Activated naive CD4-positive, alpha-beta T cell treated with anti-CD3 and anti-CD28 coated beads, Interleukin-2, amount 50 U/mL, for 72 hours (primary cell): ENCODE results near the gene EPRS1. TPM values are rescaled to one million over a fixed set of nuclear protein-coding genes. Genes with fewer than 3 reads are reported as not detected.
"Not testable (repeated sequence)": the region's sequence is repeated elsewhere in the genome, so short reads cannot be mapped to it uniquely, and the experiment has no call there.

ENCODE experiments used
- ATAC-seq, 2 donors: fragments of 150-1000 bp; cut with Tn5 transposase; 2 replicates each; pipeline ENCODE4 v1.10.0; 2021; ENCODE audit warnings: mild to moderate bottlenecking in 2 of 2, moderate library complexity in 2 of 2
- DNase-seq, 2 donors: peaks; one replicate each; pipeline ENCODE4 v3.0.0; 2021 to 2022; ENCODE audit warnings: low spot score in 2 of 2
- H3K27ac Mint-ChIP-seq, 2 donors: one replicate each; pipeline ENCODE4 v1.8.0; 2022; ENCODE audit warnings: mild to moderate bottlenecking in 2 of 2, mixed read lengths in 2 of 2
- H3K36me3 Mint-ChIP-seq, 2 donors: one replicate each; pipeline ENCODE4 v1.8.0; 2022; ENCODE audit warnings: mixed read lengths in 2 of 2
- H3K9me3 Mint-ChIP-seq, 2 donors: one replicate each; pipeline ENCODE4 v1.8.0; 2022; ENCODE audit warnings: mixed read lengths in 2 of 2
- total RNA-seq, 2 donors: library from RNA; stranded (reverse); gene quantifications; one replicate each; pipeline ENCODE4 v1.2.3, GENCODE V29; 2022

EPRS1 gene
- total RNA-seq, 2 donors from 2014 or later: 160 to 192 TPM

- peak overlapping the region; percentile 97 for H3K27ac Mint-ChIP-seq
- peaks cover 17 to 18% of the 10 kb centered on the region in 2 donors for H3K36me3 Mint-ChIP-seq
- DNase-seq (no peak), ATAC-seq (peak in 1 of 2 donors; percentile 26)
- H3K9me3 Mint-ChIP-seq: no peaks in the 10 kb centered on the region
Observed at GRCh38 chr1:220045356-220046051, 801 bp downstream of the EPRS1 start.

GRCh38 chr1:220044678-220045355 lies 1.5 kb downstream of the EPRS1 start:
- peak overlapping the region; percentile 97 for H3K27ac Mint-ChIP-seq
- ATAC-seq (no peak), DNase-seq (no peak)
- H3K36me3 Mint-ChIP-seq: peaks cover 17 to 18% of the 10 kb centered on the region in 2 donors
- H3K9me3 Mint-ChIP-seq: no peaks in the 10 kb centered on the region

- no peak for DNase-seq
- Mint-ChIP-seq H3K36me3 (peaks cover 18 to 21% of the 10 kb centered on the region in 2 donors), H3K27ac (peak overlapping the region; percentile 14 to 78), H3K9me3 (no peaks in the 10 kb centered on the region)
- no peak for ATAC-seq
Observed at GRCh38 chr1:220043646-220044045, 2.7 kb downstream of the EPRS1 start.

- H3K27ac Mint-ChIP-seq: peak overlapping the region in 1 of 2 donors; percentile 82
- no peaks in the 10 kb centered on the region for H3K9me3 Mint-ChIP-seq
- H3K36me3 Mint-ChIP-seq: peaks cover 18 to 30% of the 10 kb centered on the region in 2 donors
- ATAC-seq: peak in 1 of 2 donors; percentile 46
- DNase-seq: no peak
Observed at GRCh38 chr1:220040028-220040596, 6.2 kb downstream of the EPRS1 start.

- peaks cover 14 to 26% of the 10 kb centered on the region in 2 donors for H3K36me3 Mint-ChIP-seq
- H3K27ac Mint-ChIP-seq: peak overlapping the region; percentile 3 to 76
- no peak for ATAC-seq
- no peaks in the 10 kb centered on the region for H3K9me3 Mint-ChIP-seq
- DNase-seq: no peak
Observed at GRCh38 chr1:220038640-220039039, 7.7 kb downstream of the EPRS1 start.

GRCh38 chr1:220037810-220038209 lies 8.5 kb downstream of the EPRS1 start:
- not testable (repeated sequence) for DNase-seq, H3K9me3 Mint-ChIP-seq
- ATAC-seq: peak in 1 of 2 donors; percentile 71
- H3K27ac Mint-ChIP-seq: peak overlapping the region in 1 of 2 donors; percentile 4
- H3K36me3 Mint-ChIP-seq: peaks cover 10 to 23% of the 10 kb centered on the region in 2 donors

GRCh38 chr1:220032911-220033310 lies 13.4 kb downstream of the EPRS1 start:
- H3K27ac Mint-ChIP-seq: no peak overlapping the region
- ATAC-seq (no peak), DNase-seq (no peak)
- no peaks in the 10 kb centered on the region for H3K9me3 Mint-ChIP-seq
- peaks cover 16 to 30% of the 10 kb centered on the region in 2 donors for H3K36me3 Mint-ChIP-seq

GRCh38 chr1:220031287-220031686 lies 15.0 kb downstream of the EPRS1 start:
- ATAC-seq (peak in 1 of 2 donors; percentile 69), DNase-seq (no peak)
- H3K27ac Mint-ChIP-seq: no peak overlapping the region
- peaks cover 8 to 19% of the 10 kb centered on the region in 2 donors for H3K36me3 Mint-ChIP-seq
- no peaks in the 10 kb centered on the region for H3K9me3 Mint-ChIP-seq

GRCh38 chr1:220028346-220028895 lies 17.9 kb downstream of the EPRS1 start:
- H3K27ac Mint-ChIP-seq: no peak overlapping the region
- no peak for ATAC-seq
- DNase-seq: no peak
- H3K9me3 Mint-ChIP-seq: no peaks in the 10 kb centered on the region
- H3K36me3 Mint-ChIP-seq: peaks cover 6 to 18% of the 10 kb centered on the region in 2 donors

- ATAC-seq: no peak
- Mint-ChIP-seq H3K36me3 (peaks cover 11 to 32% of the 10 kb centered on the region in 2 donors), H3K27ac (no peak overlapping the region)
Observed at GRCh38 chr1:220019071-220019470, 27.2 kb downstream of the EPRS1 start.

GRCh38 chr1:220013497-220013896 lies 32.8 kb downstream of the EPRS1 start:
- Mint-ChIP-seq H3K9me3 (no peaks in the 10 kb centered on the region), H3K27ac (peak overlapping the region; percentile 69 to 81), H3K36me3 (peaks cover 17 to 28% of the 10 kb centered on the region in 2 donors)
- no peak for DNase-seq
- ATAC-seq: peak in 1 of 2 donors; percentile 64

More at GRCh38 chr1:220019071-220019470, 27.2 kb downstream of the EPRS1 start:
- no peak for DNase-seq
- H3K9me3 Mint-ChIP-seq: no peaks in the 10 kb centered on the region

GRCh38 chr1:220012259-220012658 lies 34.0 kb downstream of the EPRS1 start:
- DNase-seq (no peak), ATAC-seq (no peak)
- H3K36me3 Mint-ChIP-seq: peaks cover 21 to 32% of the 10 kb centered on the region in 2 donors
- peak overlapping the region in 1 of 2 donors; percentile 53 for H3K27ac Mint-ChIP-seq
- H3K9me3 Mint-ChIP-seq: no peaks in the 10 kb centered on the region

- Mint-ChIP-seq H3K27ac (no peak overlapping the region), H3K36me3 (peaks cover 23 to 36% of the 10 kb centered on the region in 2 donors)
Observed at GRCh38 chr1:220011620-220012019, 34.7 kb downstream of the EPRS1 start.

GRCh38 chr1:220007438-220007837 lies 38.9 kb downstream of the EPRS1 start:
- ATAC-seq (no peak), DNase-seq (no peak)
- peaks cover 20 to 24% of the 10 kb centered on the region in 2 donors for H3K36me3 Mint-ChIP-seq
- H3K27ac Mint-ChIP-seq: no peak overlapping the region
- H3K9me3 Mint-ChIP-seq: no peaks in the 10 kb centered on the region

More at GRCh38 chr1:220011620-220012019, 34.7 kb downstream of the EPRS1 start:
- DNase-seq: no peak
- H3K9me3 Mint-ChIP-seq: no peaks in the 10 kb centered on the region
- ATAC-seq: no peak

GRCh38 chr1:220005489-220005888 lies 40.8 kb downstream of the EPRS1 start:
- Mint-ChIP-seq H3K36me3 (peaks cover 20 to 24% of the 10 kb centered on the region in 2 donors), H3K9me3 (no peaks in the 10 kb centered on the region)

GRCh38 chr1:220003610-220004299 lies 42.5 kb downstream of the EPRS1 start:
- peak in 1 of 2 donors; percentile 53 for ATAC-seq
- peaks cover 20 to 24% of the 10 kb centered on the region in 2 donors for H3K36me3 Mint-ChIP-seq
- DNase-seq: no peak
- H3K27ac Mint-ChIP-seq: peak overlapping the region in 1 of 2 donors; percentile 52
- H3K9me3 Mint-ChIP-seq: no peaks in the 10 kb centered on the region

More at GRCh38 chr1:220005489-220005888, 40.8 kb downstream of the EPRS1 start:
- DNase-seq: no peak
- no peak for ATAC-seq
- H3K27ac Mint-ChIP-seq: no peak overlapping the region
